Measurements from ENCODE around the gene PROK1.

GRCh38 chr1:110440877-110441276 is 10.1 kb upstream of the PROK1 start:
- TF ChIP-seq POLR2AphosphoS5 (IDR thresholded peaks at IDR 0.05; ENCODE audit: low read depth): no peak
- TF ChIP-seq, protein P1, sequence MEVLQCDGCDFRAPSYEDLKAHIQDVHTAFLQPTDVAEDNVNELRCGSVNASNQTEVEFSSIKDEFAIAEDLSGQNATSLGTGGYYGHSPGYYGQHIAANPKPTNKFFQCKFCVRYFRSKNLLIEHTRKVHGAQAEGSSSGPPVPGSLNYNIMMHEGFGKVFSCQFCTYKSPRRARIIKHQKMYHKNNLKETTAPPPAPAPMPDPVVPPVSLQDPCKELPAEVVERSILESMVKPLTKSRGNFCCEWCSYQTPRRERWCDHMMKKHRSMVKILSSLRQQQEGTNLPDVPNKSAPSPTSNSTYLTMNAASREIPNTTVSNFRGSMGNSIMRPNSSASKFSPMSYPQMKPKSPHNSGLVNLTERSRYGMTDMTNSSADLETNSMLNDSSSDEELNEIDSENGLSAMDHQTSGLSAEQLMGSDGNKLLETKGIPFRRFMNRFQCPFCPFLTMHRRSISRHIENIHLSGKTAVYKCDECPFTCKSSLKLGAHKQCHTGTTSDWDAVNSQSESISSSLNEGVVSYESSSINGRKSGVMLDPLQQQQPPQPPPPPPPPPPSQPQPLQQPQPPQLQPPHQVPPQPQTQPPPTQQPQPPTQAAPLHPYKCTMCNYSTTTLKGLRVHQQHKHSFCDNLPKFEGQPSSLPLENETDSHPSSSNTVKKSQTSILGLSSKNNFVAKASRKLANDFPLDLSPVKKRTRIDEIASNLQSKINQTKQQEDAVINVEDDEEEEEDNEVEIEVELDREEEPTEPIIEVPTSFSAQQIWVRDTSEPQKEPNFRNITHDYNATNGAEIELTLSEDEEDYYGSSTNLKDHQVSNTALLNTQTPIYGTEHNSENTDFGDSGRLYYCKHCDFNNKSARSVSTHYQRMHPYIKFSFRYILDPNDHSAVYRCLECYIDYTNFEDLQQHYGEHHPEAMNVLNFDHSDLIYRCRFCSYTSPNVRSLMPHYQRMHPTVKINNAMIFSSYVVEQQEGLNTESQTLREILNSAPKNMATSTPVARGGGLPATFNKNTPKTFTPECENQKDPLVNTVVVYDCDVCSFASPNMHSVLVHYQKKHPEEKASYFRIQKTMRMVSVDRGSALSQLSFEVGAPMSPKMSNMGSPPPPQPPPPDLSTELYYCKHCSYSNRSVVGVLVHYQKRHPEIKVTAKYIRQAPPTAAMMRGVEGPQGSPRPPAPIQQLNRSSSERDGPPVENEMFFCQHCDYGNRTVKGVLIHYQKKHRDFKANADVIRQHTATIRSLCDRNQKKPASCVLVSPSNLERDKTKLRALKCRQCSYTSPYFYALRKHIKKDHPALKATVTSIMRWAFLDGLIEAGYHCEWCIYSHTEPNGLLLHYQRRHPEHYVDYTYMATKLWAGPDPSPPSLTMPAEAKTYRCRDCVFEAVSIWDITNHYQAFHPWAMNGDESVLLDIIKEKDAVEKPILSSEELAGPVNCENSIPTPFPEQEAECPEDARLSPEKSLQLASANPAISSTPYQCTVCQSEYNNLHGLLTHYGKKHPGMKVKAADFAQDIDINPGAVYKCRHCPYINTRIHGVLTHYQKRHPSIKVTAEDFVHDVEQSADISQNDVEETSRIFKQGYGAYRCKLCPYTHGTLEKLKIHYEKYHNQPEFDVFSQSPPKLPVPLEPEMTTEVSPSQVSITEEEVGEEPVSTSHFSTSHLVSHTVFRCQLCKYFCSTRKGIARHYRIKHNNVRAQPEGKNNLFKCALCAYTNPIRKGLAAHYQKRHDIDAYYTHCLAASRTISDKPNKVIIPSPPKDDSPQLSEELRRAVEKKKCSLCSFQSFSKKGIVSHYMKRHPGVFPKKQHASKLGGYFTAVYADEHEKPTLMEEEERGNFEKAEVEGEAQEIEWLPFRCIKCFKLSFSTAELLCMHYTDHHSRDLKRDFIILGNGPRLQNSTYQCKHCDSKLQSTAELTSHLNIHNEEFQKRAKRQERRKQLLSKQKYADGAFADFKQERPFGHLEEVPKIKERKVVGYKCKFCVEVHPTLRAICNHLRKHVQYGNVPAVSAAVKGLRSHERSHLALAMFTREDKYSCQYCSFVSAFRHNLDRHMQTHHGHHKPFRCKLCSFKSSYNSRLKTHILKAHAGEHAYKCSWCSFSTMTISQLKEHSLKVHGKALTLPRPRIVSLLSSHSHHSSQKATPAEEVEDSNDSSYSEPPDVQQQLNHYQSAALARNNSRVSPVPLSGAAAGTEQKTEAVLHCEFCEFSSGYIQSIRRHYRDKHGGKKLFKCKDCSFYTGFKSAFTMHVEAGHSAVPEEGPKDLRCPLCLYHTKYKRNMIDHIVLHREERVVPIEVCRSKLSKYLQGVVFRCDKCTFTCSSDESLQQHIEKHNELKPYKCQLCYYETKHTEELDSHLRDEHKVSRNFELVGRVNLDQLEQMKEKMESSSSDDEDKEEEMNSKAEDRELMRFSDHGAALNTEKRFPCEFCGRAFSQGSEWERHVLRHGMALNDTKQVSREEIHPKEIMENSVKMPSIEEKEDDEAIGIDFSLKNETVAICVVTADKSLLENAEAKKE (CRISPR knock-in tag; IDR thresholded peaks at IDR 0.05): no peak
- TF ChIP-seq, protein P2, sequence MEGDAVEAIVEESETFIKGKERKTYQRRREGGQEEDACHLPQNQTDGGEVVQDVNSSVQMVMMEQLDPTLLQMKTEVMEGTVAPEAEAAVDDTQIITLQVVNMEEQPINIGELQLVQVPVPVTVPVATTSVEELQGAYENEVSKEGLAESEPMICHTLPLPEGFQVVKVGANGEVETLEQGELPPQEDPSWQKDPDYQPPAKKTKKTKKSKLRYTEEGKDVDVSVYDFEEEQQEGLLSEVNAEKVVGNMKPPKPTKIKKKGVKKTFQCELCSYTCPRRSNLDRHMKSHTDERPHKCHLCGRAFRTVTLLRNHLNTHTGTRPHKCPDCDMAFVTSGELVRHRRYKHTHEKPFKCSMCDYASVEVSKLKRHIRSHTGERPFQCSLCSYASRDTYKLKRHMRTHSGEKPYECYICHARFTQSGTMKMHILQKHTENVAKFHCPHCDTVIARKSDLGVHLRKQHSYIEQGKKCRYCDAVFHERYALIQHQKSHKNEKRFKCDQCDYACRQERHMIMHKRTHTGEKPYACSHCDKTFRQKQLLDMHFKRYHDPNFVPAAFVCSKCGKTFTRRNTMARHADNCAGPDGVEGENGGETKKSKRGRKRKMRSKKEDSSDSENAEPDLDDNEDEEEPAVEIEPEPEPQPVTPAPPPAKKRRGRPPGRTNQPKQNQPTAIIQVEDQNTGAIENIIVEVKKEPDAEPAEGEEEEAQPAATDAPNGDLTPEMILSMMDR (conservative IDR thresholded peaks at IDR 0.05; ENCODE audit: low read depth in 2 of 2): no peak
- no peak for TF ChIP-seq EZH2 (IDR thresholded peaks at IDR 0.05; ENCODE audit: low read depth, unreplicated experiment)
- TF ChIP-seq ZNF331 (CRISPR knock-in tag; IDR thresholded peaks at IDR 0.05; ENCODE audit: low read depth): no peak
- TF ChIP-seq EZH2phosphoT487 (IDR thresholded peaks at IDR 0.05; ENCODE audit: unreplicated experiment): no peak
